NT2/D1 (cell line): ENCODE measurements around the gene ARHGAP22.

Experiments
- DNase-seq: peaks from one replicate; pipeline ENCODE4 v3.0.0-alpha.2; 2011; ENCODE audit warnings: low read depth, low spot score
- H3K27me3 ChIP-seq: 2 replicates; pipeline ENCODE4 v1.6.0; 2011; ENCODE audit warnings: mild to moderate bottlenecking; ENCODE audit not compliant: insufficient read length, insufficient read depth
- H3K36me3 ChIP-seq: 2 replicates; pipeline ENCODE4 v1.6.1; 2011; ENCODE audit warnings: mild to moderate bottlenecking, low read length, mixed read lengths; ENCODE audit not compliant: insufficient read depth, insufficient read length
- H3K4me1 ChIP-seq: 2 replicates; pipeline ENCODE4 v1.5.1; 2011; ENCODE audit not compliant: insufficient read depth, insufficient read length
- H3K4me3 ChIP-seq: 2 replicates; pipeline ENCODE4 v1.5.1; 2011; ENCODE audit warnings: low read depth; ENCODE audit not compliant: insufficient read length
- H3K9ac ChIP-seq: 2 replicates; pipeline ENCODE4 v1.6.0; 2011; ENCODE audit warnings: low read depth; ENCODE audit not compliant: insufficient read length
- H3K9me3 ChIP-seq: 2 replicates; pipeline ENCODE4 v1.5.1; 2011; ENCODE audit warnings: mild to moderate bottlenecking, low read length; ENCODE audit not compliant: insufficient read depth
- SUZ12 ChIP-seq: IDR thresholded peaks from 2 replicates; pipeline ENCODE4 v1.6.1; 2011; ENCODE audit not compliant: insufficient read length, insufficient read depth; ENCODE audit errors: extremely low read depth
- YY1 ChIP-seq: IDR thresholded peaks from 2 replicates; pipeline ENCODE4 v1.6.1; 2011; ENCODE audit not compliant: insufficient read length, insufficient read depth
- ZNF274 ChIP-seq: IDR thresholded peaks from 2 replicates; pipeline ENCODE4 v1.6.1; 2011; ENCODE audit warnings: mild to moderate bottlenecking, low read depth, low read length

The ARHGAP22 gene

DNA sequence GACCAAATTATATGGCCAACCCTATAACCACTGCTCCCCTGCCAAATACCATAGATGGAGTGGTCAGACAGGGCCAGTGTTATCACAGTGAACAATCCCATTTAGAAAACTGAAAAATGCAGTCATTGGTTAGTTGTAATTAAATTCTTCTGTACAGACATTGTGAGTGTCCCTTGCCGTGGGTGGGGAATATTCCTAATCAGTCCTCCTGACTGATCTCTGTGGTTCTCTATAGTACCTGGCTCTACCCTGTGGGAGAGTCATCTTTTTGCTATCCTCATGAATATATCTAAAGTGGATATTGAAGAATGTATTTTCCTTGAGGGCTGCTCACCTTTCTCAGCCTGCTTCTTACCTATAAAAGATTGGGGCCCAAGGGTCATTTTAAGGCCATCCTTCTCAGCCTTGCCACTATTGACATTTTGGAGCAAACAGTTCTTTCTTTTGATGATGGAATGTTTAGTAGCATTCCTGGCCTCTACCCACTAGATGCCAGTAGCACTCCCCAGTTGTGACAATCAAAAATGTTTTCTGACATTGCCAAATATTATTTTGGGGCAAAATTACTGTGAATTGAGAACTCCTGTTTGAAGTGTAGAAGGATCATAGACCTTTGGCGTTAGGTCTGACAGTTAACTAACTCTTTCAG lies 188.2 kb downstream of the ARHGAP22 start:
- Histone ChIP-seq H3K27me3 (no peaks in the 10 kb centered on the region), H3K36me3 (no peaks in the 10 kb centered on the region), H3K4me1 (no peaks in the 10 kb centered on the region), H3K9ac (no peak overlapping the region), H3K4me3 (no peak overlapping the region), H3K9me3 (no peaks in the 10 kb centered on the region)
- DNase-seq = no peak
- TF ChIP-seq ZNF274 (no peak), SUZ12 (no peak), YY1 (no peak)

DNA sequence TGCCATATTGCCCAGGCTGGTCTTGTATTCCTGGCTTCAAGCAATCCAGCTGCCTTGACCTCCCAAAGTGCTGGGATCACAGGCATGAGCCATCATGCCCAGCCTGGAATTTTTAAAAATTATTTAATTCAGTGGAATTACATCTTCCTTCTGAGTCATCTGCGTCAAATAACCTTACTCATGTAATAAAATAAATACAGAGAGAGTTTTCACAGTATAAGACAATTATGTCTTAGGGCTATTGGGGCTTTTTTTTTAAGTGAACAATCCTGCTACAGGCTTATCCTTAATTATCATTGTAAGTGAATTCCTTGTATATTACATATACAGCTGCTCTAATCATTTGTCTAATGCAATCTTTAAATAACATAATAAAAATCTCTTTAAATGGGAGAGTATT lies 190.1 kb downstream of the ARHGAP22 start:
- Histone ChIP-seq H3K36me3 (peaks cover 4% of the 10 kb centered on the region), H3K9me3 (no peaks in the 10 kb centered on the region), H3K4me3 (no peak overlapping the region), H3K9ac (no peak overlapping the region), H3K4me1 (no peaks in the 10 kb centered on the region), H3K27me3 (no peaks in the 10 kb centered on the region)
- TF ChIP-seq YY1 (no peak), ZNF274 (no peak), SUZ12 (no peak)
- no peak for DNase-seq

DNA sequence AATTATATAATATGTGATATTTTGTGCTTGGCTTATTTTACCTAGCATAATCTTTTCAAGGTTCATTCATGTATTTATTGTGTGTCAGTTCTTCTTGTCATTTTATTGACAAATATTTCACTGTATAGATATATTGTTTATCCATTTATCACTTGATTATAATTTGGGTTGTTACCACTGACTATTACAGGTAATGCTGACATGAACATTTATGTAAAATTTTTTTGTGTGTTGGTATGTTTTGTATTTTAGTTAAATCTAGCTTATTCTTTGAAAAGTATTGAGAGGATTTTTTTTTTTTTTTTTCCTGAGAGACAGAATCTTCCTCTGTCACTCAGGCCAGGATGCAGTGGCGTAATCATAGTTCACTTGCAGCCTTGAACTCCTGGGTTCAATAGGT lies 190.7 kb downstream of the ARHGAP22 start:
- H3K4me3 ChIP-seq = no peak overlapping the region
- TF ChIP-seq YY1 (no peak), SUZ12 (no peak), ZNF274 (no peak)
- no peak overlapping the region for H3K9ac ChIP-seq
- H3K4me1 ChIP-seq = no peaks in the 10 kb centered on the region
- H3K9me3 ChIP-seq = no peaks in the 10 kb centered on the region
- H3K36me3 ChIP-seq = peaks cover 4% of the 10 kb centered on the region
- H3K27me3 ChIP-seq = no peaks in the 10 kb centered on the region
- no peak for DNase-seq

DNA sequence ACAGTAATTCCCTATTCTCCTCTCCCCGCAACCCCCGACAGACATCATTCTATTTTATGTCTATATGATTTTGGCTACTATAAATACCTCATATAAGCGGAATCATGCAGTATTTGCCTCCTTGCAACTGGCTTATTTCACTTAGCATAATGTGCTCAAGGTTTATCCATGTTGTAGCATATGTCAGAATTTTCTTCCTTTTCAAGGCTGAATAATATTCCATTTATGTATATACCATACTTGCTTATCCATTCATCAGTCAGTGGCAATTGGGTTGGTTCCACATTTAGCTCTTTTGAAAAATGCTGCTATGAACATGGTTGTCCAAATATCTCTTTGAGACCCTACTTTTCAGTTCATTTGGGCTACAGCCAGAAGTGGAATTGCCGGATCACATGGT lies 191.9 kb downstream of the ARHGAP22 start:
- H3K4me1 ChIP-seq = no peaks in the 10 kb centered on the region
- no peak overlapping the region for H3K4me3 ChIP-seq
- peaks cover 4% of the 10 kb centered on the region for H3K36me3 ChIP-seq
- TF ChIP-seq YY1 = no peak
- no peak for TF ChIP-seq ZNF274
- TF ChIP-seq SUZ12 = no peak
- DNase-seq = no peak
- no peaks in the 10 kb centered on the region for H3K27me3 ChIP-seq
- no peaks in the 10 kb centered on the region for H3K9me3 ChIP-seq
- H3K9ac ChIP-seq = no peak overlapping the region

DNA sequence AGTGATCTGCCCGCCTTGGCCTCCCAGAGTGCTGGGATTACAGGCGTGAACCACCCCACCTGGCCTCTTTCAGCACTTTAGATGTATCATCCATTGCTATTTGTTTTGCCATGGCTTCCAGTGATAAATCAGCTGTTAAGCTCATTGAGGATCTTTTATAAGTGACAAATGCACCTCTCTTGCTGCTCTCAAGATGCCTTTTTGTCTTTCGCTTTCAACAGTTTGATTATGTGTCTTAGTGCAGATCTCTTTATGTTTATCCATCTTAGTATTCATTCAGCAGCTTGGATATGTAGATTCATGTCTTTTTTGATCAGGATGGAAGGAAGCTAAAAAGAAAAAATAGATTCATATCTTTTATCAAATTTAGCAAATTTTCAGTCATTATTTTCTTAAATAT lies 192.8 kb downstream of the ARHGAP22 start:
- no peak overlapping the region for H3K4me3 ChIP-seq
- no peaks in the 10 kb centered on the region for H3K9me3 ChIP-seq
- H3K4me1 ChIP-seq = no peaks in the 10 kb centered on the region
- H3K9ac ChIP-seq = no peak overlapping the region
- H3K27me3 ChIP-seq = no peaks in the 10 kb centered on the region
- peaks cover 4% of the 10 kb centered on the region for H3K36me3 ChIP-seq
- no peak for TF ChIP-seq SUZ12
- no peak for TF ChIP-seq YY1
- no peak for TF ChIP-seq ZNF274
- no peak for DNase-seq

DNA sequence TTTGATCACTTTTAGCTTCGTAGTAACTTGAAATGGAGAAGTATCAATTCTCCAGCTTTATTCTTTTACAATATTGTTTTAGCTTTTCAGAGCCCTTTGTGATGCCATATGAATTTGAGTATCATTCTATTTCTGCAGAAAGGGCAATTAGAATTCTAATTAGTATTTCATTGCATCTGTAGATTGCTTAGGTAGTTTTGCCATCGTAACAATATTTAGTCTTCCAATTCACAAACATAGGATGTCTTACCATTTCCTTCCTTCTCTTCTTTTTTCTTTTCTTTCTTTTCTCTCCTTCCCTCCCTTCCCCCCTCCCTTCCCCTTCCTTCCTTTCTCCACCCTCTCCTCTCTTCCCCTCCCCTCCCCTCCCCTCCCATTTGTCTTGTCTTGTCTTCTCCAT lies 193.4 kb downstream of the ARHGAP22 start:
- DNase-seq = no peak

DNA sequence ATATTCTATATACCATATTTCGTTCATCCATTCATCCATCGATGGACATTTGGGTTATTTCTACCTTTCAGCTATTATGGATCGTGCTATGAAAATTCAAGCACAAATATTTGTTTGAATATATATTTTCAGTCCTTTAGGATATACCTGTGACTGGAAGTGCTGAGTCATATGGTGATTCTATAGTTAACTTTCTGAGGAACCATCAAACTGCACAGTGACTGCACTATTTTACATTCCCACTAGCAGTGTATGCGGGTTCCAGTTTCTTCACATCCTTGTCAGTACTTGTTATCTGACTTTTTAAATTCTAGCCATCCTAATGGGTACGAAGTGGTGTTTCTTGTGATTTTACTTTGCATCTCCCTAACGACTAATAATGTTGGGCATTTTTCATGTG lies 194.4 kb downstream of the ARHGAP22 start:
- H3K27me3 ChIP-seq = no peaks in the 10 kb centered on the region
- no peaks in the 10 kb centered on the region for H3K9me3 ChIP-seq
- H3K4me1 ChIP-seq = no peaks in the 10 kb centered on the region
- no peak overlapping the region for H3K4me3 ChIP-seq
- no peak for DNase-seq
- TF ChIP-seq ZNF274 = no peak
- TF ChIP-seq SUZ12 = no peak
- TF ChIP-seq YY1 = no peak
- no peak overlapping the region for H3K9ac ChIP-seq
- H3K36me3 ChIP-seq = peaks cover 7% of the 10 kb centered on the region

More for the DNA sequence above, 193.4 kb downstream of the ARHGAP22 start:
- no peak overlapping the region for H3K9ac ChIP-seq
- H3K4me1 ChIP-seq = no peaks in the 10 kb centered on the region
- H3K4me3 ChIP-seq = no peak overlapping the region
- H3K27me3 ChIP-seq = no peaks in the 10 kb centered on the region
- TF ChIP-seq SUZ12 = no peak
- no peak for TF ChIP-seq ZNF274
- no peak for TF ChIP-seq YY1
- H3K9me3 ChIP-seq = no peaks in the 10 kb centered on the region
- peaks cover 7% of the 10 kb centered on the region for H3K36me3 ChIP-seq

DNA sequence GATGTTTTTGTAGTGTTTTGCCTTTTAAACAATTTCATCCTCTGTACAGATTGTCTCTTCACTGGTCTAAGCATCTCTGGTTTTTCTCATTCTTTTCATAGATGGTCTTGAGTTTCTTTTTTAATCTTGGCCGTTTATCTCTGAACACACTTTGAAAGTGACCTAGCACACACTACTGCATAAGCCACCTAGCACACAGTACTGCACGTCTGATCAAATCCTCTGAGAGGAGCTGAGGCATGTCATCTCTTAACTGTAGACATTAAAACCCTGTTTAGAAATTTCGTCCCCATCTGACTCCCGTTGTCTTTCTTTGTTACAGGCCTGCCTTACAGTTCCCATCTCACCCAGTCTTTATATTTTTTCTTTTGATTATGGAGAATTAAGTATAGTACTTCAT lies 198.2 kb downstream of the ARHGAP22 start:
- DNase-seq = no peak
- TF ChIP-seq ZNF274 (no peak), SUZ12 (no peak), YY1 (no peak)
- Histone ChIP-seq H3K9me3 (no peaks in the 10 kb centered on the region), H3K4me1 (no peaks in the 10 kb centered on the region), H3K27me3 (no peaks in the 10 kb centered on the region), H3K4me3 (no peak overlapping the region), H3K9ac (no peak overlapping the region), H3K36me3 (peaks cover 7% of the 10 kb centered on the region)
